ENCODE measurements around the gene HS6ST2. TPM values are rescaled to one million over a fixed set of nuclear protein-coding genes. Genes with fewer than 3 reads are reported as not detected.

The HS6ST2 gene
- total RNA-seq, 3 donors from 2014 or later = 0.32 to 1.3 (median 1.2) TPM

GRCh38 chrX:132815643-132816042, 142.8 kb downstream of the HS6ST2 start:
- no peaks in the 10 kb centered on the region for H3K4me1 ChIP-seq
- intact Hi-C loops (cut with DNase I; ENCODE audit: low total_unique reads) = no loop called here
- TF ChIP-seq CTCF (IDR thresholded peaks at IDR 0.05) = no peak
- no peak for TF ChIP-seq POLR2AphosphoS5 (IDR thresholded peaks at IDR 0.05)
- TF ChIP-seq POLR2A (IDR thresholded peaks at IDR 0.05) = no peak

GRCh38 chrX:132810964-132811712, 147.3 kb downstream of the HS6ST2 start:
- Histone ChIP-seq H3K27me3 (peaks cover 0 to 7% of the 10 kb centered on the region in 2 donors), H3K9me3 (no peaks in the 10 kb centered on the region), H3K4me1 (no peaks in the 10 kb centered on the region), H3K36me3 (no peaks in the 10 kb centered on the region), H3K27ac (no peak overlapping the region), H3K4me3 (no peak overlapping the region)
- DNase-seq (ENCODE audit: low spot score in 2 of 2) = no peak
- intact Hi-C loops (cut with DNase I; ENCODE audit: low total_unique reads) = no loop called here
- TF ChIP-seq POLR2AphosphoS5 (IDR thresholded peaks at IDR 0.05) (no peak), CTCF (IDR thresholded peaks at IDR 0.05) (no peak), POLR2A (IDR thresholded peaks at IDR 0.05) (no peak)

More at GRCh38 chrX:132815643-132816042, 142.8 kb downstream of the HS6ST2 start:
- Histone ChIP-seq H3K36me3 (no peaks in the 10 kb centered on the region), H3K9me3 (no peaks in the 10 kb centered on the region), H3K4me3 (no peak overlapping the region), H3K27ac (no peak overlapping the region), H3K27me3 (peaks cover 0 to 36% of the 10 kb centered on the region in 2 donors)
- DNase-seq (ENCODE audit: low spot score in 2 of 2) = no peak

GRCh38 chrX:132810488-132810887, 147.9 kb downstream of the HS6ST2 start:
- no peaks in the 10 kb centered on the region for H3K36me3 ChIP-seq
- DNase-seq (ENCODE audit: low spot score in 2 of 2) = no peak
- intact Hi-C loops (cut with DNase I; ENCODE audit: low total_unique reads) = no loop called here
- H3K27ac ChIP-seq = no peak overlapping the region
- no peaks in the 10 kb centered on the region for H3K9me3 ChIP-seq
- H3K27me3 ChIP-seq = peaks cover 0 to 12% of the 10 kb centered on the region in 2 donors
- no peaks in the 10 kb centered on the region for H3K4me1 ChIP-seq
- no peak overlapping the region for H3K4me3 ChIP-seq
- TF ChIP-seq POLR2AphosphoS5 (IDR thresholded peaks at IDR 0.05) = no peak
- TF ChIP-seq POLR2A (IDR thresholded peaks at IDR 0.05) = no peak
- no peak for TF ChIP-seq CTCF (IDR thresholded peaks at IDR 0.05)

- H3K4me1 ChIP-seq = no peaks in the 10 kb centered on the region
- TF ChIP-seq POLR2A (IDR thresholded peaks at IDR 0.05) = no peak
- TF ChIP-seq POLR2AphosphoS5 (IDR thresholded peaks at IDR 0.05) = no peak
- TF ChIP-seq CTCF (IDR thresholded peaks at IDR 0.05) = no peak
- no peak overlapping the region for H3K27ac ChIP-seq
- no peaks in the 10 kb centered on the region for H3K9me3 ChIP-seq
- intact Hi-C loops (cut with DNase I; ENCODE audit: low total_unique reads) = no loop called here
- no peak for DNase-seq (ENCODE audit: low spot score in 2 of 2)
- no peaks in the 10 kb centered on the region for H3K36me3 ChIP-seq
- H3K27me3 ChIP-seq = peaks cover 0 to 18% of the 10 kb centered on the region in 2 donors
- no peak overlapping the region for H3K4me3 ChIP-seq
Measured at GRCh38 chrX:132809581-132809980, 148.8 kb downstream of the HS6ST2 start.

- TF ChIP-seq POLR2AphosphoS5 (IDR thresholded peaks at IDR 0.05) (no peak), POLR2A (IDR thresholded peaks at IDR 0.05) (no peak), CTCF (IDR thresholded peaks at IDR 0.05) (no peak)
- DNase-seq (ENCODE audit: low spot score in 2 of 2) = no peak
- Histone ChIP-seq H3K9me3 (no peaks in the 10 kb centered on the region), H3K27me3 (peaks cover 0 to 23% of the 10 kb centered on the region in 2 donors), H3K4me1 (no peaks in the 10 kb centered on the region), H3K27ac (no peak overlapping the region), H3K4me3 (no peak overlapping the region), H3K36me3 (no peaks in the 10 kb centered on the region)
- intact Hi-C loops (cut with DNase I; ENCODE audit: low total_unique reads) = no loop called here
Measured at GRCh38 chrX:132807411-132808030, 150.9 kb downstream of the HS6ST2 start.
